Colonic mucosa (tissue), 4 donors: ENCODE measurements around the gene PPIL4. TPM values are rescaled to one million over a fixed set of nuclear protein-coding genes. Genes with fewer than 3 reads are reported as not detected.

Experiments
- DNase-seq: peaks from one replicate; pipeline ENCODE4 v3.0.0-alpha.2; 2020
- H3K27ac ChIP-seq: fragments of 200-600 bp; one replicate; pipeline ENCODE4 v1.8.0; 2021
- H3K27me3 ChIP-seq: fragments of 200-600 bp; one replicate; pipeline ENCODE4 v1.8.0; 2021
- H3K36me3 ChIP-seq: fragments of 200-600 bp; one replicate; pipeline ENCODE4 v1.8.0; 2021
- H3K4me1 ChIP-seq: fragments of 200-600 bp; one replicate; pipeline ENCODE4 v1.8.0; 2021; ENCODE audit warnings: mild to moderate bottlenecking
- H3K4me3 ChIP-seq: fragments of 200-600 bp; one replicate; pipeline ENCODE4 v1.8.0; 2021
- H3K9ac ChIP-seq, 2 donors: one replicate each; pipeline ENCODE4 v1.7.0; 2013; ENCODE audit warnings: control low read depth in 2 of 2, low read depth in 2 of 2, low read length in 2 of 2
- H3K9me3 ChIP-seq: fragments of 200-600 bp; one replicate; pipeline ENCODE4 v1.8.0; 2021
- CTCF ChIP-seq: fragments of 200-600 bp; IDR thresholded peaks from one replicate; pipeline ENCODE4 v1.8.0; 2022; ENCODE audit warnings: antibody characterized with exemption, mild to moderate bottlenecking
- intact Hi-C: fragments of 100-400 bp; cut with DNase I; formaldehyde crosslinking; loops from one replicate; pipeline ENCODE4 v1.14.1; 2022
- total RNA-seq, 2 donors: library from RNA; stranded (reverse); fragmentation: NEBNext Ultra II Directional in 1 of 2; extraction: Animal tissue kit (Norgen Biotek cat#: 25700) in 1 of 2; gene quantifications; one replicate each; pipeline ENCODE4 v1.2.1, GENCODE V29; 2021
- donor health status: healthy.
- donor health status: DM: no; HTN: no; CAD: no.
- donor health status: DM: no; HTN: no; CAD: no.

Gene PPIL4
- total RNA-seq, 2 donors from 2014 or later, result 16.0 to 26.8 TPM

DNA sequence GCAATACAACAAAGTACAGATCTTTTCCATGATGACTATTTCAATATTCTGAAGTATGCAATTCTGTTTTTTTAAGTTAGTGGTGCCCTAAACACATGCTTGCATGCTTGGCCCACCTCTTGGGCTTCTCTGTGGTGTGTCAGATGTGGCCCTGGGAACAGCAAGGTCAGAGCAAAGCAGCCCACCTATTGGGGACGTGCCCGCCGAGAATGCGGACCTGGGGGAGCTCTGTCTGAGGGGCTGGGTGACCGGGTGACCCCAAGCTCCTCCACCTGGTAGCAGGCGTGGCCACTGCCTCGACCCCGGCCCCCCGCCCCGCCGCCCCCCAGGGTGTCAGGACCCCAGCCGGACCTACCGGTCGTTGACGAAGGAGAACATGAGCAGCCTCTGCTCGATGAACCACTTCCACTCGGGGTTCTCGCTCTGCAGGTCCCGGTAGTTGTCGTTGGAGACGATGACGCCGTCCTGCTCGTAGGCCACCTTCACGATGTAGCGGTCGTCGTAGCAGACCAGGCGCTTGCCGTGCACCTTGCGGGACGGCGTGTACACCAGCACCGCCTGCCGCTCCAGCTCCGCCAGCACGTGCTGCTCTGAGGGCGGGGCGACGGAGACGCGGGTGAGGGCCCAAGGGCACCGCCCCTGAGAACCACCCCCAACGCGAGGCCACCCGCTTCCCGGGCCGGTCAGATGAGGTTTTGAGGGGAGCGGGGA, 89.4 kb downstream of the PPIL4 start:
- Histone ChIP-seq H3K4me1 (peaks cover 16% of the 10 kb centered on the region), H3K4me3 (no peak overlapping the region), H3K27me3 (no peaks in the 10 kb centered on the region), H3K9ac (no peak overlapping the region), H3K36me3 (no peaks in the 10 kb centered on the region), H3K27ac (no peak overlapping the region), H3K9me3 (no peaks in the 10 kb centered on the region)
- intact Hi-C loops, result no loop called here
- no peak for TF ChIP-seq CTCF
- no peak for DNase-seq

DNA sequence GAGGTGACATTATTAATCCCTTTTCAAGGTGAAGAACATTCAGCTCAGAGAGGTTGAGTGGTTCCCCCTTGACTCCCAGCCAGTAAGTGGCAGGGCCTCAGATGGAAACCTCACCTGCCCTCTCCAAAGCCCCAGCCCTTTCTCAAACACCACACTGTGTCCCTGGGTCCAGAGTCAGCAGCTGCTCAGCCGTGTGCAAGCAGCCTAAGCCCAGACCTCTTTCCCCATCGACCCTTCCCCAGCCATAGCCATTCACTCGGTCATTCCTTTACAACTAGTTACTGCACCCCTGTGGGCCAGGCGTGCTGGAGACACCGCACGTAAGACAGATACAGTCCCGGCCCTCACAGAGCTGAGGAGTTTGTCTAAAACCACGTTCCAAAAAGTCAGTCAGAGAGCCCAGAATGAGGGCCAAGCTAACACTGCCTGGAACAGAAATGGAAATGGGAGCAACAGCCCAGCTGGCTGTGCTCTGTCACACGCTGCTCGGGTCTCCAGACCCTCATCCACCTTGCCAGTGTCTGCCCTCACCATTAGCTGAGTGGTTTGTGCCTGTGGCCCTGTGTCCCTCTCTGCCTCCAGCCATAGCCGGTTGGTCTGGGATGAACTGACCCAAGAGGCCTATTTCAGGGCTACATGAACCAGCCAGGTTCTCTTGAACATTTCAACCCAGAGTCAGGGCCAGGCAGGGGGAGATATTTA, 90.7 kb downstream of the PPIL4 start:
- Histone ChIP-seq H3K9me3 (no peaks in the 10 kb centered on the region), H3K4me3 (no peak overlapping the region), H3K36me3 (no peaks in the 10 kb centered on the region), H3K9ac (peak overlapping the region; percentile 44 to 73), H3K27me3 (no peaks in the 10 kb centered on the region), H3K27ac (peak overlapping the region; percentile 48), H3K4me1 (peaks cover 23% of the 10 kb centered on the region)
- no peak for TF ChIP-seq CTCF
- intact Hi-C loops, result no loop called here
- no peak for DNase-seq

Other genes starting within 250 kb of the PPIL4 start
- 10 to 100 TPM; 36.7 to 81.3 TPM for gene TAB2, start 228.3 kb downstream of the PPIL4 start, total RNA-seq
- 1 to 10 TPM; 1.4 to 1.5 TPM for gene SUMO4, start 145.8 kb downstream of the PPIL4 start, total RNA-seq
- gene ZC3H12D, start 61.0 kb downstream of the PPIL4 start, total RNA-seq, result 1 to 10 TPM; 4.3 to 4.9 TPM
- 10 to 100 TPM; 22.9 to 42.8 TPM for gene GINM1, start 20.3 kb upstream of the PPIL4 start, total RNA-seq
- gene KATNA1, start 102.7 kb upstream of the PPIL4 start, total RNA-seq, result 10 to 100 TPM; 11.8 to 14.3 TPM
- gene LATS1, start 172.1 kb upstream of the PPIL4 start, total RNA-seq, result 10 to 100 TPM; 17.2 to 26.5 TPM
- 10 to 100 TPM; 25.0 to 43.5 TPM for gene NUP43, start 200.5 kb upstream of the PPIL4 start, total RNA-seq
- gene PCMT1, start 203.7 kb upstream of the PPIL4 start, total RNA-seq, result 10 to 100 TPM; 65.5 to 74.0 TPM